Measurements from ENCODE around the gene BICC1.
A peak's percentile ranks its signal among the peaks of the same experiment; 100 is the strongest.

BICC1 gene

GRCh38 chr10:58697691-58698090 lies 185.0 kb downstream of the BICC1 start:
- no peak overlapping the region for H3K4me3 ChIP-seq (ENCODE audit: low read depth, low read length)
- TF ChIP-seq CTCF (IDR thresholded peaks at IDR 0.05; ENCODE audit: low read depth, low read length, missing control alignments) = no peak
- DNase-seq (ENCODE audit: low read depth) = no peak
- in situ Hi-C loops (cut with HindIII; ENCODE audit: low sequenced_read_pairs) = no loop called here

- no peak for DNase-seq (ENCODE audit: low read depth)
- no peak for TF ChIP-seq CTCF (IDR thresholded peaks at IDR 0.05; ENCODE audit: low read depth, low read length, missing control alignments)
- in situ Hi-C loops (cut with HindIII; ENCODE audit: low sequenced_read_pairs) = no loop called here
- H3K4me3 ChIP-seq (ENCODE audit: low read depth, low read length) = no peak overlapping the region
These were observed 186.2 kb downstream of the BICC1 start for GRCh38 chr10:58698777-58699356.

- in situ Hi-C loops (cut with HindIII; ENCODE audit: low sequenced_read_pairs) = no loop called here
- H3K4me3 ChIP-seq (ENCODE audit: low read depth, low read length) = no peak overlapping the region
- DNase-seq (ENCODE audit: low read depth) = no peak
- TF ChIP-seq CTCF (IDR thresholded peaks at IDR 0.05; ENCODE audit: low read depth, low read length, missing control alignments) = no peak
These were observed 187.9 kb downstream of the BICC1 start for GRCh38 chr10:58700591-58700990.

- TF ChIP-seq CTCF (IDR thresholded peaks at IDR 0.05; ENCODE audit: low read depth, low read length, missing control alignments) = no peak
- DNase-seq (ENCODE audit: low read depth) = peak; percentile 80
- in situ Hi-C loops (cut with HindIII; ENCODE audit: low sequenced_read_pairs) = no loop called here
- no peak overlapping the region for H3K4me3 ChIP-seq (ENCODE audit: low read depth, low read length)
These were observed 188.9 kb downstream of the BICC1 start for GRCh38 chr10:58701405-58702135.

- DNase-seq (ENCODE audit: low read depth) = peak; percentile 51
- H3K4me3 ChIP-seq (ENCODE audit: low read depth, low read length) = no peak overlapping the region
- TF ChIP-seq CTCF (IDR thresholded peaks at IDR 0.05; ENCODE audit: low read depth, low read length, missing control alignments) = no peak
- in situ Hi-C loops (cut with HindIII; ENCODE audit: low sequenced_read_pairs) = no loop called here
These were observed 191.6 kb downstream of the BICC1 start for GRCh38 chr10:58704226-58704625.

- H3K4me3 ChIP-seq (ENCODE audit: low read depth, low read length) = no peak overlapping the region
- in situ Hi-C loops (cut with HindIII; ENCODE audit: low sequenced_read_pairs) = no loop called here
- TF ChIP-seq CTCF (IDR thresholded peaks at IDR 0.05; ENCODE audit: low read depth, low read length, missing control alignments) = no peak
- peak; percentile 68 for DNase-seq (ENCODE audit: low read depth)
These were observed 192.0 kb downstream of the BICC1 start for GRCh38 chr10:58704671-58705141.

All from astrocyte of the cerebellum (primary cell).